K562 (cell line): ENCODE data around the gene TFEB. TPM values are rescaled to one million over a fixed set of nuclear protein-coding genes. Genes with fewer than 3 reads are reported as not detected.
A peak's percentile ranks its signal among the peaks of the same experiment; 100 is the strongest.

Experiments used
- ATAC-seq: fragments of 200-7000 bp; cut with Tn5 transposase; 3 replicates; pipeline ENCODE4 v1.9.1; 2020; ENCODE audit warnings: moderate library complexity
- BruUV-seq: library from RNA; stranded (reverse); fragments of 400-500 nt; replicated peaks from 2 replicates; lab custom pipeline; 2021; lab: Mats Ljungman, UMichigan
- CTCF ChIA-PET: fragments of 300-600 bp; formaldehyde crosslinking; extraction: SDS; loops from one replicate; lab custom pipeline; 2021; ENCODE audit warnings: low intra/inter-chr PET ratio; lab: Yijun Ruan, JAX
- POLR2A ChIA-PET: fragments of 300-600, 350-650 bp; sonication (Branson Sonifier 250); formaldehyde crosslinking; extraction: SDS; loops from one replicate; lab custom pipeline; 2021; ENCODE audit warnings: antibody characterized with exemption, inconsistent platforms; lab: Yijun Ruan, JAX
- DNase-seq, 4 experiments: peaks; one replicate each; pipeline versions ENCODE4 v3.0.0 to v3.0.0-alpha.2; 2011 to 2018; ENCODE audit warnings: low spot score in 3 of 4, mixed read lengths in 3 of 4; ENCODE audit errors: extremely low read depth in 1 of 4
- FAIRE-seq: peaks from 2 replicates; lab custom pipeline; 2011; peaks lifted over from hg19 to GRCh38; lab: Jason Lieb, UNC
- H2AFZ ChIP-seq: 2 replicates; pipeline ENCODE4 v1.6.0; 2011; ENCODE audit warnings: low read depth, low read length, control low read depth, inconsistent platforms
- H3K27ac ChIP-seq: fragments of 200-600 bp; 3 replicates; pipeline ENCODE4 v1.8.0; 2011; ENCODE audit warnings: low read depth, mild to moderate bottlenecking, control low read depth, inconsistent platforms, low read length, moderate library complexity, mixed read lengths; ENCODE audit errors: extremely low read depth
- H3K27me3 ChIP-seq, 2 experiments: fragments of 300-600 bp in 1 of 2; 2 replicates in 1 of 2; 3 replicates in 1 of 2; pipeline versions ENCODE4 v1.6.0 to v1.8.0; 2011; ENCODE audit warnings: inconsistent platforms in 2 of 2, low read length in 2 of 2, mild to moderate bottlenecking in 1 of 2, mixed read lengths in 1 of 2, moderate library complexity in 1 of 2; ENCODE audit not compliant: control insufficient read depth in 2 of 2, insufficient read depth in 2 of 2
- H3K36me3 ChIP-seq: fragments of 300-600 bp; 3 replicates; pipeline ENCODE4 v1.8.0; 2011; ENCODE audit warnings: mild to moderate bottlenecking, low read length, inconsistent platforms; ENCODE audit not compliant: control insufficient read depth, insufficient read depth
- H3K4me1 ChIP-seq, 2 experiments: fragments of 200-600 bp in 1 of 2; replicated peaks in 1 of 2; 2 replicates in 1 of 2; 3 replicates in 1 of 2; pipeline versions ENCODE4 v1.5.1 to v1.8.0; 2011; ENCODE audit warnings: inconsistent platforms in 2 of 2, low read length in 2 of 2, mild to moderate bottlenecking in 1 of 2, mixed read lengths in 1 of 2, moderate library complexity in 1 of 2; ENCODE audit not compliant: control insufficient read depth in 2 of 2, insufficient read depth in 2 of 2
- H3K4me2 ChIP-seq: 2 replicates; pipeline ENCODE4 v1.6.1; 2011; ENCODE audit warnings: low read length, control low read depth, inconsistent platforms, mixed read lengths; ENCODE audit not compliant: insufficient read depth
- H3K4me3 ChIP-seq: fragments of 200-600 bp; sonication (generic), shearing (Covaris generic); 2 replicates; pipeline ENCODE4 v1.5.1; 2016; ENCODE audit warnings: control low read depth, inconsistent platforms
- H3K79me2 ChIP-seq: fragments of 200-600 bp; 3 replicates; pipeline ENCODE4 v1.8.0; 2011; ENCODE audit warnings: low read length, inconsistent platforms; ENCODE audit not compliant: control insufficient read depth, insufficient read depth
- H3K9ac ChIP-seq, 2 experiments: 2 replicates each; pipeline versions ENCODE4 v1.6.0 to v1.6.1; 2011; ENCODE audit warnings: low read depth in 2 of 2, low read length in 2 of 2, control low read depth in 1 of 2, inconsistent platforms in 1 of 2, mild to moderate bottlenecking in 1 of 2, mixed read lengths in 1 of 2; ENCODE audit not compliant: insufficient read depth in 1 of 2
- H3K9me1 ChIP-seq: one replicate; pipeline ENCODE4 v1.6.0; 2011; ENCODE audit warnings: inconsistent platforms, mild to moderate bottlenecking, low read length, moderate library complexity; ENCODE audit not compliant: control insufficient read depth, insufficient read depth
- H3K9me3 ChIP-seq: replicated peaks from 2 replicates; pipeline ENCODE4 v1.5.1; 2011; ENCODE audit warnings: low read depth, low read length, inconsistent platforms; ENCODE audit not compliant: control insufficient read depth, insufficient read depth
- H4K20me1 ChIP-seq: replicated peaks from 2 replicates; pipeline ENCODE4 v1.6.1; 2011; ENCODE audit warnings: low read length, inconsistent platforms, mixed read lengths; ENCODE audit not compliant: control insufficient read depth, insufficient read depth
- AFF1 ChIP-seq, 2 experiments: fragments of 450-650 bp; IDR thresholded peaks; 2 replicates each; pipeline ENCODE4 v1.6.1; 2018; ENCODE audit warnings: mild to moderate bottlenecking in 2 of 2, low read depth in 1 of 2; ENCODE audit not compliant: partially characterized antibody in 2 of 2
- USF1 ChIP-seq: sonication (generic); formaldehyde crosslinking; IDR thresholded peaks from 2 replicates; pipeline ENCODE4 v1.9.0; 2022; ENCODE audit warnings: mild to moderate bottlenecking, missing genetic modification reagents
- ZBTB33 ChIP-seq: sonication (generic); formaldehyde crosslinking; IDR thresholded peaks from 2 replicates; pipeline ENCODE4 v1.8.1; 2023; ENCODE audit warnings: mild to moderate bottlenecking, missing genetic modification reagents
- ZBTB8A ChIP-seq: fragments of 450-650 bp; IDR thresholded peaks from 2 replicates; pipeline ENCODE4 v1.6.1; 2018; ENCODE audit warnings: mild to moderate bottlenecking, moderate library complexity; ENCODE audit not compliant: partially characterized antibody
- ZNF717 ChIP-seq: fragments of 250-450 bp; sonication (Bioruptor Pico); IDR thresholded peaks from 2 replicates; pipeline ENCODE4 v1.5.0; 2021
- WGBS: fragments of 100-300 bp; shearing (Covaris generic); methylation state at CpG from one replicate; pipeline ENCODE4 v1.1.6; 2016; ENCODE audit warnings: low coverage, mixed read lengths; ENCODE audit not compliant: insufficient coverage; ENCODE audit errors: missing lambda C conversion rate; 5-methylcytosine and 5-hydroxymethylcytosine counted together
- in situ Hi-C: fragments of 300-500 bp; cut with MboI; formaldehyde crosslinking; loops from 4 replicates; pipeline ENCODE4 v1.15.0; 2018; ENCODE audit warnings: inconsistent platforms, mixed read lengths
- intact Hi-C: fragments of 100-400 bp; cut with micrococcal nuclease; formaldehyde crosslinking; loops from 2 replicates; pipeline ENCODE4 v1.14.2; 2022
- polyA plus RNA-seq, 8 experiments: library from polyadenylated mRNA; depleted of rRNA in 4 of 8; stranded (reverse) in 5 of 8; unstranded in 3 of 8; fragments of >200 nt; fragmentation: Nextera tagmentation in 2 of 8; fragmentation: Illumina TruSeq in 1 of 8; extraction: Ambion mirVana in 2 of 8; extraction: Trizol in 1 of 8; gene quantifications; 2 replicates each; pipeline versions ENCODE4 v1.2.1 to v1.2.3, GENCODE V29; 2011 to 2014; ENCODE audit warnings: inconsistent platforms in 1 of 8, missing spikeins in 1 of 8
- total RNA-seq, 7 experiments: library from RNA; depleted of rRNA in 6 of 7; stranded (reverse); fragments of >200 nt in 6 of 7; fragmentation: Illumina TruSeq in 2 of 7; extraction: Trizol in 2 of 7; gene quantifications; 2 replicates each; pipeline versions ENCODE4 v1.2.1 to v1.2.3, GENCODE V29; 2011 to 2021; ENCODE audit warnings: low replicate concordance in 1 of 7
- TF ChIP-seq, protein P1 (sequence below): fragments of 450-650 bp; conservative IDR thresholded peaks from 2 replicates; pipeline ENCODE4 v1.6.1; 2016; ENCODE audit warnings: missing genetic modification characterization, low read depth, mild to moderate bottlenecking, control low read depth, missing compliant biosample characterization
- TF ChIP-seq, protein P2 (sequence below): fragments of 450-650 bp; IDR thresholded peaks from 2 replicates; pipeline ENCODE4 v1.7.0; 2016; ENCODE audit warnings: borderline replicate concordance

Gene TFEB
- total and polyA plus RNA-seq, 9 of the 15 experiments (the other 6 are each of a cell fraction or from before 2014, with no cell fraction given) = 0.04 to 4.7 (median 2.0) TPM

DNA sequence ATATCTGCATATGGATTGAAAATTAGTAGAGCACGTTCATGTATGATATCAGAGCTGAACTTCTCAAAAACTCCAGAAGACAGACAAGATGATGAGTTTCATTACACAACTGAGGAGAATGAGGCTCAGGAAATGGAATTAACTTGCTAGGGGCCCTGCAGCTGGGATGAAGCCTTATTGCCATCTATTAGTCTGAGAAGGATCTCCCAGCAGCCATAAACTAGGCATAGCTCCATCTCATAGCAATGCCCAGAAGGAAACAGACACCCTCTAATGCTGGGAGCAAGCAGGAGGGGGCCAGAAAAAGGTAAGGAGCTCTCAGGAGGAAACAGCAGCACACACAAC lies 18.0 kb downstream of the TFEB start:
- no TSS peak for BruUV-seq
- Histone ChIP-seq H3K9me3 (no peaks in the 10 kb centered on the region), H3K27me3 (peaks cover 2 to 37% of the 10 kb centered on the region in 2 experiments; a peak in 4 of 5 replicates), H3K9me1 (no peaks in the 10 kb centered on the region), H3K4me3 (no peak overlapping the region), H3K4me2 (no peak overlapping the region), H3K4me1 (peaks cover 0 to 13% of the 10 kb centered on the region in 2 experiments; a peak in 2 of 5 replicates), H3K9ac (0 out of 4 replicates have a peak overlapping the region, but pooled peaks of 1 of the 2 experiments have one; percentile 42), H2AFZ (no peak overlapping the region), H3K27ac (no peak overlapping the region), H4K20me1 (peaks cover 9% of the 10 kb centered on the region; the same call in 1 of the 2 replicates), H3K36me3 (no peaks in the 10 kb centered on the region), H3K79me2 (no peaks in the 10 kb centered on the region)
- CTCF ChIA-PET = no interaction called here
- DNase-seq = no peak
- TF ChIP-seq, protein P1, sequence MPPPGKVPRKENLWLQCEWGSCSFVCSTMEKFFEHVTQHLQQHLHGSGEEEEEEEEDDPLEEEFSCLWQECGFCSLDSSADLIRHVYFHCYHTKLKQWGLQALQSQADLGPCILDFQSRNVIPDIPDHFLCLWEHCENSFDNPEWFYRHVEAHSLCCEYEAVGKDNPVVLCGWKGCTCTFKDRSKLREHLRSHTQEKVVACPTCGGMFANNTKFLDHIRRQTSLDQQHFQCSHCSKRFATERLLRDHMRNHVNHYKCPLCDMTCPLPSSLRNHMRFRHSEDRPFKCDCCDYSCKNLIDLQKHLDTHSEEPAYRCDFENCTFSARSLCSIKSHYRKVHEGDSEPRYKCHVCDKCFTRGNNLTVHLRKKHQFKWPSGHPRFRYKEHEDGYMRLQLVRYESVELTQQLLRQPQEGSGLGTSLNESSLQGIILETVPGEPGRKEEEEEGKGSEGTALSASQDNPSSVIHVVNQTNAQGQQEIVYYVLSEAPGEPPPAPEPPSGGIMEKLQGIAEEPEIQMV (tag) = no peak
- TF ChIP-seq ZBTB8A (no peak), ZNF717 (CRISPR knock-in tag) (no peak), USF1 (CRISPR knock-in tag) (no peak), AFF1 (IDR thresholded peaks at IDR 0.05; ENCODE audit: low read depth in 1 of 2, partially characterized antibody in 2 of 2) (no peak), ZBTB33 (CRISPR knock-in tag) (no peak)
- TF ChIP-seq, protein P2, sequence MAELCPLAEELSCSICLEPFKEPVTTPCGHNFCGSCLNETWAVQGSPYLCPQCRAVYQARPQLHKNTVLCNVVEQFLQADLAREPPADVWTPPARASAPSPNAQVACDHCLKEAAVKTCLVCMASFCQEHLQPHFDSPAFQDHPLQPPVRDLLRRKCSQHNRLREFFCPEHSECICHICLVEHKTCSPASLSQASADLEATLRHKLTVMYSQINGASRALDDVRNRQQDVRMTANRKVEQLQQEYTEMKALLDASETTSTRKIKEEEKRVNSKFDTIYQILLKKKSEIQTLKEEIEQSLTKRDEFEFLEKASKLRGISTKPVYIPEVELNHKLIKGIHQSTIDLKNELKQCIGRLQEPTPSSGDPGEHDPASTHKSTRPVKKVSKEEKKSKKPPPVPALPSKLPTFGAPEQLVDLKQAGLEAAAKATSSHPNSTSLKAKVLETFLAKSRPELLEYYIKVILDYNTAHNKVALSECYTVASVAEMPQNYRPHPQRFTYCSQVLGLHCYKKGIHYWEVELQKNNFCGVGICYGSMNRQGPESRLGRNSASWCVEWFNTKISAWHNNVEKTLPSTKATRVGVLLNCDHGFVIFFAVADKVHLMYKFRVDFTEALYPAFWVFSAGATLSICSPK = no peak
- 0% methylated on average over 1 of the region's 1 CpG for WGBS
- in situ Hi-C loops (no loop called here), intact Hi-C loops (no loop called here)
- ATAC-seq = no peak
- FAIRE-seq = no peak
- POLR2A ChIA-PET = interaction anchor here (0.5 to 1.3 kb wide), 7 partner anchors 9 to 315 kb away, joined by 3 to 7 read pairs (median 3); no protein-coding TSS in a partner anchor
